ENCODE measurements around the gene SCARF2.

Gene SCARF2

GRCh38 chr22:20430101-20430719 lies 7.4 kb downstream of the SCARF2 start:
- DNase-seq (ENCODE audit: low read depth) = no peak
- H3K4me3 ChIP-seq (ENCODE audit: low read depth, low read length) = no peak overlapping the region

- H3K4me3 ChIP-seq (ENCODE audit: low read depth, low read length) = no peak overlapping the region
Observed at GRCh38 chr22:20429254-20430100, 8.1 kb downstream of the SCARF2 start.

GRCh38 chr22:20428496-20429253 lies 8.9 kb downstream of the SCARF2 start:
- H3K4me3 ChIP-seq (ENCODE audit: low read depth, low read length) = no peak overlapping the region
- no peak for DNase-seq (ENCODE audit: low read depth)

More at GRCh38 chr22:20429254-20430100, 8.1 kb downstream of the SCARF2 start:
- no peak for DNase-seq (ENCODE audit: low read depth)

- DNase-seq (ENCODE audit: low read depth) = no peak
- no peak overlapping the region for H3K4me3 ChIP-seq (ENCODE audit: low read depth, low read length)
Observed at GRCh38 chr22:20427945-20428417, 9.6 kb downstream of the SCARF2 start.

GRCh38 chr22:20427104-20427944 lies 10.3 kb downstream of the SCARF2 start:
- no peak overlapping the region for H3K4me3 ChIP-seq (ENCODE audit: low read depth, low read length)
- DNase-seq (ENCODE audit: low read depth) = no peak

GRCh38 chr22:20426259-20426615 lies 11.4 kb downstream of the SCARF2 start:
- H3K4me3 ChIP-seq (ENCODE audit: low read depth, low read length) = no peak overlapping the region
- no peak for DNase-seq (ENCODE audit: low read depth)

GRCh38 chr22:20425566-20426258 lies 11.9 kb downstream of the SCARF2 start:
- no peak for DNase-seq (ENCODE audit: low read depth)
- H3K4me3 ChIP-seq (ENCODE audit: low read depth, low read length) = no peak overlapping the region

- no peak overlapping the region for H3K4me3 ChIP-seq (ENCODE audit: low read depth, low read length)
- DNase-seq (ENCODE audit: low read depth) = no peak
Observed at GRCh38 chr22:20424932-20425565, 12.6 kb downstream of the SCARF2 start.

GRCh38 chr22:20424568-20424931 lies 13.1 kb downstream of the SCARF2 start:
- H3K4me3 ChIP-seq (ENCODE audit: low read depth, low read length) = no peak overlapping the region
- DNase-seq (ENCODE audit: low read depth) = no peak

- no peak overlapping the region for H3K4me3 ChIP-seq (ENCODE audit: low read depth, low read length)
- DNase-seq (ENCODE audit: low read depth) = no peak
Observed at GRCh38 chr22:20423906-20424551, 13.6 kb downstream of the SCARF2 start.

- DNase-seq (ENCODE audit: low read depth) = no peak
- H3K4me3 ChIP-seq (ENCODE audit: low read depth, low read length) = no peak overlapping the region
Observed at GRCh38 chr22:20423008-20423905, 14.4 kb downstream of the SCARF2 start.

GRCh38 chr22:20422271-20423007 lies 15.2 kb downstream of the SCARF2 start:
- H3K4me3 ChIP-seq (ENCODE audit: low read depth, low read length) = no peak overlapping the region
- DNase-seq (ENCODE audit: low read depth) = no peak

GRCh38 chr22:20421507-20421874 lies 16.1 kb downstream of the SCARF2 start:
- DNase-seq (ENCODE audit: low read depth) = no peak
- no peak overlapping the region for H3K4me3 ChIP-seq (ENCODE audit: low read depth, low read length)

GRCh38 chr22:20420157-20420842 lies 17.3 kb downstream of the SCARF2 start:
- H3K4me3 ChIP-seq (ENCODE audit: low read depth, low read length) = no peak overlapping the region
- no peak for DNase-seq (ENCODE audit: low read depth)

GRCh38 chr22:20419664-20419951 lies 18.0 kb downstream of the SCARF2 start:
- no peak overlapping the region for H3K4me3 ChIP-seq (ENCODE audit: low read depth, low read length)
- no peak for DNase-seq (ENCODE audit: low read depth)

GRCh38 chr22:20418211-20418788 lies 19.3 kb downstream of the SCARF2 start:
- peak overlapping the region; percentile 43 for H3K4me3 ChIP-seq (ENCODE audit: low read depth, low read length)
- peak; percentile 31 for DNase-seq (ENCODE audit: low read depth)
